Neural cell (in vitro differentiated cells): ENCODE results near the gene TNS3. TPM values are rescaled to one million over a fixed set of nuclear protein-coding genes. Genes with fewer than 3 reads are reported as not detected.

ENCODE experiments used
- H2AFZ ChIP-seq: fragments of 200-600, 300-800 bp; sonication (generic), shearing (Covaris generic); 2 replicates; pipeline ENCODE4 v1.6.0; 2014; ENCODE audit warnings: low read depth, mild to moderate bottlenecking, antibody characterized with exemption, low read length, moderate library complexity
- H3F3A ChIP-seq: fragments of 200-600 bp; shearing (Covaris generic); 2 replicates; pipeline ENCODE4 v1.6.1; 2016; ENCODE audit warnings: mild to moderate bottlenecking, moderate library complexity, mixed read lengths, antibody characterized with exemption, low read length; ENCODE audit not compliant: insufficient read depth, poor library complexity, severe bottlenecking
- H3K27ac ChIP-seq: fragments of 200-600, 300-800 bp; sonication (generic), shearing (Covaris generic); 2 replicates; pipeline ENCODE4 v1.5.1; 2014; ENCODE audit warnings: mild to moderate bottlenecking, low read length, moderate library complexity
- H3K27me3 ChIP-seq: fragments of 300-800, 200-600 bp; sonication (generic), shearing (Covaris generic); 2 replicates; pipeline ENCODE4 v1.6.0; 2014; ENCODE audit warnings: mild to moderate bottlenecking, low read depth, low read length, moderate library complexity; ENCODE audit not compliant: insufficient read depth
- H3K36me3 ChIP-seq: fragments of 300-800, 200-600 bp; sonication (generic), shearing (Covaris generic); 2 replicates; pipeline ENCODE4 v1.5.1; 2014; ENCODE audit warnings: mild to moderate bottlenecking, antibody characterized with exemption, low read length, moderate library complexity; ENCODE audit not compliant: insufficient read depth
- H3K4me2 ChIP-seq: fragments of 300-800, 200-600 bp; sonication (generic), shearing (Covaris generic); 2 replicates; pipeline ENCODE4 v1.6.0; 2014; ENCODE audit warnings: mild to moderate bottlenecking, low read length
- H3K4me3 ChIP-seq: fragments of 300-800, 200-600 bp; sonication (generic), shearing (Covaris generic); 2 replicates; pipeline ENCODE4 v1.5.1; 2014; ENCODE audit warnings: mild to moderate bottlenecking, low read length, moderate library complexity
- H3K79me2 ChIP-seq: fragments of 200-600 bp; shearing (Covaris generic); replicated peaks from 2 replicates; pipeline ENCODE4 v1.6.0; 2014; ENCODE audit warnings: mild to moderate bottlenecking, low read length, moderate library complexity; ENCODE audit not compliant: insufficient read depth
- H3K9ac ChIP-seq: fragments of 300-800, 200-600 bp; sonication (generic), shearing (Covaris generic); 2 replicates; pipeline ENCODE4 v1.6.1; 2016; ENCODE audit warnings: mild to moderate bottlenecking, low read length, mixed read lengths
- H3K9me2 ChIP-seq: fragments of 200-600 bp; shearing (Covaris generic); 2 replicates; pipeline ENCODE4 v1.6.1; 2016; ENCODE audit warnings: mild to moderate bottlenecking, low read length, mixed read lengths; ENCODE audit not compliant: insufficient read depth
- H3K9me3 ChIP-seq: fragments of 200-600, 300-800 bp; sonication (generic), shearing (Covaris generic); 2 replicates; pipeline ENCODE4 v1.6.1; 2016; ENCODE audit warnings: mild to moderate bottlenecking, mixed run types, low read length, moderate library complexity, mixed read lengths
- H4K20me1 ChIP-seq: fragments of 200-600 bp; shearing (Covaris generic); 2 replicates; pipeline ENCODE4 v1.6.1; 2016; ENCODE audit warnings: mild to moderate bottlenecking, mixed run types; ENCODE audit not compliant: insufficient read depth
- EP300 ChIP-seq: fragments of 450-650 bp; conservative IDR thresholded peaks from 2 replicates; pipeline ENCODE4 v1.6.1; 2014; ENCODE audit warnings: antibody characterized with exemption, mild to moderate bottlenecking, moderate library complexity; ENCODE audit not compliant: poor library complexity, severe bottlenecking
- EZH2 ChIP-seq: fragments of 200-600, 300-800 bp; shearing (Covaris generic), sonication (generic); IDR thresholded peaks from 2 replicates; pipeline ENCODE4 v1.6.1; 2014; ENCODE audit warnings: antibody characterized with exemption, low read length, borderline replicate concordance, mild to moderate bottlenecking; ENCODE audit not compliant: insufficient read depth, poor library complexity, severe bottlenecking
- MXI1 ChIP-seq: fragments of 450-650 bp; conservative IDR thresholded peaks from 2 replicates; pipeline ENCODE4 v1.6.1; 2014; ENCODE audit warnings: antibody characterized with exemption, mild to moderate bottlenecking; ENCODE audit not compliant: poor library complexity, severe bottlenecking
- POLR2AphosphoS5 ChIP-seq: IDR thresholded peaks from 2 replicates; pipeline ENCODE4 v1.6.1; 2012
- RAD21 ChIP-seq: fragments of 450-650 bp; conservative IDR thresholded peaks from 2 replicates; pipeline ENCODE4 v1.6.1; 2014; ENCODE audit warnings: antibody characterized with exemption, mild to moderate bottlenecking, moderate library complexity
- REST ChIP-seq: IDR thresholded peaks from 2 replicates; pipeline ENCODE4 v1.6.1; 2012; ENCODE audit warnings: borderline replicate concordance
- SMC3 ChIP-seq: fragments of 450-650 bp; conservative IDR thresholded peaks from 2 replicates; pipeline ENCODE4 v1.6.1; 2014; ENCODE audit warnings: antibody characterized with exemption, mild to moderate bottlenecking, moderate library complexity; ENCODE audit not compliant: poor library complexity
- TAF1 ChIP-seq: IDR thresholded peaks from 2 replicates; pipeline ENCODE4 v1.6.1; 2012; ENCODE audit warnings: low read depth
- polyA plus RNA-seq: library from polyadenylated mRNA; depleted of rRNA; stranded (reverse); fragments of >200 nt; gene quantifications from 2 replicates; pipeline ENCODE4 v1.2.3, GENCODE V29; 2014
- TF ChIP-seq, protein P1 (sequence below): fragments of 450-650 bp; IDR thresholded peaks from 2 replicates; pipeline ENCODE4 v1.5.1; 2014; ENCODE audit warnings: antibody characterized with exemption, mild to moderate bottlenecking, moderate library complexity; ENCODE audit not compliant: poor library complexity, severe bottlenecking

Gene TNS3
- polyA plus RNA-seq, 1 donor from 2014 or later: 0.58 TPM

GRCh38 chr7:47271749-47272148 lies 310.2 kb downstream of the TNS3 start:
- Histone ChIP-seq H3K9me3 (no peaks in the 10 kb centered on the region), H3K9me2 (no peaks in the 10 kb centered on the region), H2AFZ (no peak overlapping the region), H3K79me2 (no peaks in the 10 kb centered on the region), H3K27me3 (no peaks in the 10 kb centered on the region), H3K36me3 (no peaks in the 10 kb centered on the region), H3K4me3 (no peak overlapping the region), H3F3A (no peaks in the 10 kb centered on the region), H3K4me2 (no peak overlapping the region), H3K9ac (no peak overlapping the region), H3K27ac (no peak overlapping the region), H4K20me1 (no peaks in the 10 kb centered on the region)
- TF ChIP-seq MXI1: no peak
- TF ChIP-seq POLR2AphosphoS5: no peak
- no peak for TF ChIP-seq RAD21
- no peak for TF ChIP-seq TAF1
- no peak for TF ChIP-seq EP300
- TF ChIP-seq, protein P1, sequence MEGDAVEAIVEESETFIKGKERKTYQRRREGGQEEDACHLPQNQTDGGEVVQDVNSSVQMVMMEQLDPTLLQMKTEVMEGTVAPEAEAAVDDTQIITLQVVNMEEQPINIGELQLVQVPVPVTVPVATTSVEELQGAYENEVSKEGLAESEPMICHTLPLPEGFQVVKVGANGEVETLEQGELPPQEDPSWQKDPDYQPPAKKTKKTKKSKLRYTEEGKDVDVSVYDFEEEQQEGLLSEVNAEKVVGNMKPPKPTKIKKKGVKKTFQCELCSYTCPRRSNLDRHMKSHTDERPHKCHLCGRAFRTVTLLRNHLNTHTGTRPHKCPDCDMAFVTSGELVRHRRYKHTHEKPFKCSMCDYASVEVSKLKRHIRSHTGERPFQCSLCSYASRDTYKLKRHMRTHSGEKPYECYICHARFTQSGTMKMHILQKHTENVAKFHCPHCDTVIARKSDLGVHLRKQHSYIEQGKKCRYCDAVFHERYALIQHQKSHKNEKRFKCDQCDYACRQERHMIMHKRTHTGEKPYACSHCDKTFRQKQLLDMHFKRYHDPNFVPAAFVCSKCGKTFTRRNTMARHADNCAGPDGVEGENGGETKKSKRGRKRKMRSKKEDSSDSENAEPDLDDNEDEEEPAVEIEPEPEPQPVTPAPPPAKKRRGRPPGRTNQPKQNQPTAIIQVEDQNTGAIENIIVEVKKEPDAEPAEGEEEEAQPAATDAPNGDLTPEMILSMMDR: no peak
- TF ChIP-seq REST: no peak
- no peak for TF ChIP-seq SMC3
- no peak for TF ChIP-seq EZH2

DNA sequence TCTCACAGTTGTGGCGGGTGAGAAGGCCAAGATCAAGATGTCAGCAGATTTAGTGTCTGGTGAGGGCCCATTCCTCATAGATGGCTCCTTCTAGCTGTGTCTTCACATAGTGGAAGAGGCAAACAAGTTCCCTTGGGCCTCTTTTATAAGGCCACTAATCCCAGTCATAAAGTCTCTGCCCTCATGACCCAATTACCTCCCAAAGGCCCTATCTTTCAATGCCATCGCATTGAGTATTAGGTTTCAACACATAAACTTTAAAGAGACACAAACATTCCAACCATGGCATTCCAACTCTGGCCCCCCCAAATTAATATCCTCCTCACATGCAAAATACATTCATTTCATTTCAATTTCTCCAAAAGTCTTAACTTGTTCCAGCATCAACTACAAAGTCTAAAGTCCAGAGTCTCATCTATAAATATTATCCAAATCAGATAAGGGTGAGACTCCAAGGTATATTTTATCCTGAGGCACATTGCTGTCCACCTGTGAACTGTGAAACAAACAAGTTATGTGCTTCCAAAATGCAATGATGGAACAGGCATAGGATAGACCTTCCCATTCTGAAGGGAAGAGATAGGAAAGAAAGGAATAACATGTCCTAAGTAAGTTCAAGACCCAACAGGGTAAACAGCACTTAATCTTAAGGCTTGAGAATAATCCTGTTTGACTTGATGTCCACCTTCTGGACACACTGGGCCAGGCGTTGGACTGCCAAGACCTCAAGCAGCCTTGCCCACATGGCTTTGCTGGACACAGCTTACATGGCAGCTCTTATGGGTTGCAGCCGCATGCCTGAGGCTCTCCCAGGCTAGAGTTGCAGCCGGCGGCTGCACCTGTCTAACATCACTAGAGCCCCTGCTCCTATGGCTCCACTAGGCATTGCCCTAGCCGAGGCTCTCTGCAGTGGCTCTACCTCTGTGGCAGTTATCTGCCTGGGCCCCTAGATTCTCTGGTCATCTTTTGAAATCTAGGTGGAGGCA lies 312.8 kb downstream of the TNS3 start:
- no peaks in the 10 kb centered on the region for H3K9me2 ChIP-seq
- no peaks in the 10 kb centered on the region for H3K36me3 ChIP-seq
- H3K79me2 ChIP-seq: no peaks in the 10 kb centered on the region
- no peak overlapping the region for H2AFZ ChIP-seq
- H3K9ac ChIP-seq: no peak overlapping the region
- no peaks in the 10 kb centered on the region for H4K20me1 ChIP-seq
- TF ChIP-seq TAF1 (no peak), RAD21 (no peak), EP300 (no peak), EZH2 (no peak), MXI1 (no peak), SMC3 (no peak), REST (no peak), POLR2AphosphoS5 (no peak)
- TF ChIP-seq, protein P1: no peak
- H3K4me3 ChIP-seq: no peak overlapping the region
- H3K27ac ChIP-seq: no peak overlapping the region
- H3K9me3 ChIP-seq: no peaks in the 10 kb centered on the region
- H3K27me3 ChIP-seq: no peaks in the 10 kb centered on the region
- no peaks in the 10 kb centered on the region for H3F3A ChIP-seq
- no peak overlapping the region for H3K4me2 ChIP-seq
